Smooth muscle cell of the brain vasculature (primary cell): ENCODE data around the gene ARSD.
"Not testable (repeated sequence)": the region's sequence is repeated elsewhere in the genome, so short reads cannot be mapped to it uniquely, and the experiment has no call there.

Experiments used
- DNase-seq: peaks from one replicate; pipeline ENCODE4 v3.0.0-alpha.2; 2012; ENCODE audit warnings: low read depth, low spot score

ARSD gene

GRCh38 chrX:2892816-2893215, 36.3 kb downstream of the ARSD start:
- DNase-seq = no peak

DNA sequence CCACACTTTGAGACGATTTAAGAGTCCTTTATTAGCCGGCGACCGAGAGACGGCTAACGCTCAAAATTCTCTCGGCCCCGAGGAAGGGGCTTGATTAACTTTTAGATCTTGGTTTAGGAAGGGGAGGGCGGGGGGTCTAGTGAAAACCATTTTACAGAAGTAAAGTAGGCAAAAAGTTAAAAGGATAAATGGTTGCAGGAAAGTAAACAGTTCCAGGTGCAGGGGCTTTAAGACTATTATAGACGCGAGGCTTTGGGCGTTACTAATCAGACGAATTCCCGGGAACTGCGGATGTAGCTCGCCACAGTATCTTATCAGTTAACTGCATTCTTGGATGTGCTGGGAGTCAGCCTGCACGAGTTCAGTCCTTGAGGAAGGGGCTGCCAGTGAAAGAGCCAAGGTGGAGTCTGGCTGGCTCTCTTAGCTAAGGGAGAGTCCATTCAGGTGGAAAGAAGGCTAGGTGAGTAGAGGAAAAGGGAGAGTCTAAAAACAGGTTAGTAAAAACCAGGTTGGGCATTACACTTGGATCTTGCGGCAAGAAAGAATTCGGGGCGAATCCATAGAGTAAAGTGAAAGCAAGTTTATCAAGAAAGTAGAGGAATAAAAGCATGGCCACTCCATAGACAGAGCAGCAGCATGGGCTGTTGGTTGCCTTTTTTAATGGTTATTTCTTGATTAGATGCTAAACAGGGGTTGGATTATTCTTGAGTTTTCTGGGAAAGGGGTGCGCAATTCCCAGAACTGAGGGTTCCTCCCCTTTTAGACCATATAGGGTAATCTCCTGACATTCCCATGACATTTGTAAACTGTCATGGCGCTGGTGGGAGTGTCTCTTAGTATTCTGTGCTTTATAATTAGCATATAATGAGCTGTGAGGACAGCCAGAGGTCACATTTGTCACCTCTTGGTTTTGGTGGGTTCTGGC, 38.3 kb downstream of the ARSD start:
- not testable (repeated sequence) for DNase-seq

DNA sequence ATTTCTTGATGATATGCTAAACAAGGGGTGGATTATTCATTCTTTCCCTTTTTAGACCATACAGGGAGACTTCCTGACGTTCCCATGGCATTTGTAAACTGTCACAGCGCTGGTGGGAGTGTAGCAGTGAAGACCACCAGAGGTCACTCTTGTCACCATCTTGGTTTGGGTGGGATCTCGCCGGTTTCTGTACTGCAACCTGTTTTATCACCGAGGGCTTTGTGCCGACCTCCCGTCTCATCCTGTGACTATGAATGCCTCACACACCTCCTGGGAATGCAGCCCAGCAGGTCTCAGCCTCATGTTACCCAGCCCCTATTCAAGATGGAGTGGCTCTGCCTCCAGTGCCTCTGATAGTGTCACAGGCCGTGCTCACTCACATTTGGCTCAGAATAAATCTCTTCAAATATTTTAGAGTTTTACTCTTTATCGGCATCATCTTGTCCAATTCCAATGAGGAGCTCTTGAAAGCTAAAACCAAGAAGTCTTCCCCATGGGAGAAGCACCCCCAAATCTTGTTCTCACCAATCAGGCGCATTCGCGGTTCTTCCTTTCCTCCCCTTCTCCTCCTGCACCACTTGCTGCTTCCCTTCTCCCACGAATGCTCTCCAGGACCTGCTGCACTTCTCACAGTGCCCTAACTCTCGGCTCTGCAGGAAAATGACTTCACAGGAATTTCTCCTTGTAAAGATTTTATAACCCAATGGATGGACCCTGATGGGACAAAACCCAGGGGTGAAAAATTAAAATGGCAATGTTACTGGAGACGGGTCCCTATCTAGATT, 39.2 kb downstream of the ARSD start:
- not testable (repeated sequence) for DNase-seq

- DNase-seq = no peak
Measured at GRCh38 chrX:2889045-2889605, 40.0 kb downstream of the ARSD start.

GRCh38 chrX:2888309-2888708, 40.8 kb downstream of the ARSD start:
- DNase-seq = no peak

- DNase-seq = no peak
Measured at GRCh38 chrX:2883770-2884169, 45.4 kb downstream of the ARSD start.

DNA sequence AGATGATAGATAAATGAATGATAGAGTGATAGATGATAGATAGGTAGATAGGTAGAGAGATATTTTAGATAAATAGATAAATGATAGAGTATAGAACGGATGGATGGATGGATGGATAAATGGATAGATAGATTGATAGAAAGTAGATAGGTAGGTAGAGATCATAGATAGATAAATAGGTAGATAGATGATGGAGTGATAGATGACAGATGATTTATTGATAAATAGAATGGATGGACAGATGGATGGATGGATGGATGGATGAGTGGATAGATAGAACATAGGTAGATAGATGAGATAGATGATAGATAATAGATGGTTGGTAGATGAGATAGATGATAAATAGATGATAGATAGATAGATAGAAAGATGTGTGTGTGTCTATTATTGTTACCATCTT, 49.5 kb downstream of the ARSD start:
- no peak for DNase-seq

DNA sequence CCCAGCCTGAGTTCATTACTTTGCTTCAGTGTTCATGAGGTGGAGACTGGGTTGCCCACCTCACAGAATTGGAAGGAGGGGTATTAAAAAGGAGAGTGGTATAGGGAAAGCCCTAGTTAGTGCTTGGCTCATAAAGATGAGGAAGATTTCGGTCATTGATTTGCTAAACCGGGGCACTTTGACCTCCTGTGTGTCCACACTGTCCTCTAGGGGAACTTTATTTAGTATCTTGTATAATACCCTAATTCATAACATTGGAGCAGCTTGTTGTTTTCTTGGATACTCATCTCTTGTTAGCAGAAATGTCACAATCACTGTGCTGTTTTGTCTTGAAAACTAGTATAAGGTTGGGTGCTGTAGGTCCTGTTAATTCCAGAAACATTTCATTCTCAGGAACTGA, 50.6 kb downstream of the ARSD start:
- no peak for DNase-seq

DNA sequence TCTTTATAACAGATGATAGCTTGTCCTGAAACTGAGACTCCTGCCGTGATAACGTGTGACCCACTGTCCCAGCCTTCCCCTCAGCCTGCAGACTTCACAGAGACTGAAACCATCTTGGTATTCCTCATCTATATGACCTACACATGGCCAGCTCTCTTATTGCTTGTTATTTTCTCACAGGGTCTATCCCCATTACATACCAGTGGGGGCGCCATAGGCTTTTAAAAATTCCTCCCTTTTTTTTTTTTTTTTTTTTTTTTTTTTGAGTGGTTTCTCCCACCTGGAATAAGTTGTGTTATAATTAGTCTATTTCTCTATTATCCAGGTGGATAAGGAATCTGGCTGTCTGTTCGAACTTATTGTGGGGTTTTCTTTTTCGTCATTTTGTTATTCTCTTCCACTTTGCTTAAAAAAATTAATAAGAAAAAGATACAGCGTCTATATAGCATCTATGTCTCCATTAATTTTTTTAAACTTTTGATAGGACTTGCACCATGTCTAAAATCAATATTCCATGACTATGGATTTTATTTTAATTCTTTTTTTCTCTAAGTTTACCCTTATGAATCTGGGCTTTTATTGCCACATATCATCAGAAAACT, 53.2 kb downstream of the ARSD start:
- DNase-seq = no peak

- no peak for DNase-seq
Measured at GRCh38 chrX:2875136-2875481, 54.0 kb downstream of the ARSD start.

DNA sequence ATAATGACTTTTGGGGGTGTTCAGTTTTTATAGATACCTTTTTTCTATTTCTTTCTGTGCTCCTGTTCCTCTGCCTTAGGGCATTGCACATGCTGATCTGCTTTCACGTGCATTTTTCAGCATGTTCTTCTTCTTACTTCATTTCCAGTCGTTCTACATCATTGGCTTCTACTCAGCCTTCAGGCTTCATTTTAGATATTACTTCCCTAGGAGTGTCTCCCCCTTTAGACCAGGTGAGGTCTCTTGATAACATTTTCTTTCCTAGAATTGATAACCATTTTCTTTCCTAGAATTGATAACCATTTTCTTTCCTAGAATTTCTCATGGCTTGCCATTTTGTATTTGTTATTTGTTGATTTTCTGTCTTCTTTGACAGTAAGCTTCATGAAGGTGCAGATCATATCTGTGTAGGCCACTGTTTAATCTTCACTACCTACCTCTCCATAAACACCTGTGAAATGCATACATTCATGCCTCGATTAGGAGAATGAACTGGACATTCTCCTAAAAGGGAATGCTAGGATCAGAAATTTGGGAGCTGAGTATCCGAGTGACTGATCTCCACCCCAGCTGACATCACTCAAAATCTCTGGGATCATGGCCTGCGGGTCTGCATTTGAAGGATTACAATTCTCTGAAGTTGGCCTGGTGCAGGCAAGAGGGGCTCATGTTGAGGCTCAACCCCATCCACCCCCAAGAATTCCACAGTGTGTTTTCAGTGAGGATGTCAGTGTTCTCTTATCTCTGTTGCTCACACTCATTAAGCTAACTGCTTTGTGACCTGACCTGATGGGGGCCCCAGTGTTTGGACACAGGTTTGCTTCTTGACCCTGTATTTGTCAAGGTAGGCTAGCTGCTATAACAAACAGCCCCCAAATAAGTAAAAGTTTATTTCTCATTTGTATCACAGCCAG, 54.7 kb downstream of the ARSD start:
- no peak for DNase-seq

DNA sequence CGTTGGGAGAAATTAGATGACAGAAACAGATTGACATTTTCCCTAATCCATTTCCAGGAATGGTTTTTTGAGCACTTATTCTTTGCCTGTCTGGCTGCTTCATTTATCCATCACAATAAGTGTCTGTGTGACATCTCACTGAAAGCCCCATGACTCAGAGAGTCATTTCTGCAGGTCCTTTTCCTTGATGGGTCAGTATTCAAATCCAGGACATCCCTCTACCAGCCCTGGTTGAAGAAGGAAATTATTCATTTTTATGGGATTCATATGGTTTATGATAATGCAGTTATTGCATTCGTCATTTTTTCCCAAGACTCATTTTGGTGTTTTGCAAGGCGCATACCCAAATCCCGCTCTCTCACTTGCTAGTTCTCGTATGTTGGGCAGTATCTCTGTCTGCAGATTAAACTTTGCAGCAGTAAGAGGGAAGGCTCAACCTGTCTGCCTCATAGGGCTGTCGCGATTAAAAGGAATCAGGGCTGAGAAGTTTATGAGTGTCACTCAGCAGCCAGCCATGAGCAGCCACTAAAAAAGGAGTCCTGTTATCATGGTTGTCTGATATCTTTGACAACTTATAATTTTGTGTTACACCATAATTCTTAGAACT, 56.4 kb downstream of the ARSD start:
- no peak for DNase-seq

- no peak for DNase-seq
Measured at GRCh38 chrX:2871831-2872230, 57.3 kb downstream of the ARSD start.

- DNase-seq = no peak
Measured at GRCh38 chrX:2870650-2871049, 58.5 kb downstream of the ARSD start.

- DNase-seq = no peak
Measured at GRCh38 chrX:2867206-2867605, 61.9 kb downstream of the ARSD start.

DNA sequence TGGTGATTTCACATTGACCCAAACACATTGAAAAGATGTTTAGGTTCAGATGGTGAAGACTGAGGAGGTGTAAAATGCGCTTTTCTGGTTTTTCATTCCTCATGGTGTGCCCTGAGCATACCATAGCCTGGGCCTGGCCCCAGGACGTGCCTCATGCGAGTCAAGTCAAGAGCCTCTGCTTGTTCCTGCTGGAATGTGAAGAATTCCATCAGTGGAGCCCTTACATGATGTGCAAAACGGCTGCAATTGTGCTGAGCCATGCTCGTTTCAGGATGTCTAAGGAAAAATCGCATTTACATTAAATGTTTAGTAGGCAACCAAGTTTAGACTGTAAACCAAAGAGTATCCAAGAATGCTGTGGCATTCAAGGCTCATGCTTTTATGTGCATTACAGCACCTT, 65.5 kb downstream of the ARSD start:
- no peak for DNase-seq

DNA sequence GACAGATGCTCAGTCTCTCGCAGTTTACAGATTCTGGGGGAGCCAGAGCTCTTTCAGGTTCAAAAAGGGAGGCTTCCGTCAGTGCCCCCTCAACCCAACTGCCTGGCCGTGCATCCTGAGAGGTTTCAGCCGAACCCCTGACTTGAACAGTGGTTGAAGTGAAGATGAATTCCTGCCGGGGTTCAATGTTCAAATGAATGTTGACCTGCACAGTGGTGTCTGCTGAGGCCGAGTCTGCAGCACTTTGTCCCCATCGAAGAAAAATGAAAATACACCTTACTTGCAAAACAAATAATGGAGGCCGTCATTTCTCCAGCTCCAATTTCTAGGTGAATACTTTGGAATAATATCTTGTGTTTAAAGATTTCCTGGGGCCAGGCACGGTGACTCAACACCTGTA, 66.7 kb downstream of the ARSD start:
- DNase-seq = no peak

GRCh38 chrX:2859197-2859797, 69.8 kb downstream of the ARSD start:
- DNase-seq = no peak

DNA sequence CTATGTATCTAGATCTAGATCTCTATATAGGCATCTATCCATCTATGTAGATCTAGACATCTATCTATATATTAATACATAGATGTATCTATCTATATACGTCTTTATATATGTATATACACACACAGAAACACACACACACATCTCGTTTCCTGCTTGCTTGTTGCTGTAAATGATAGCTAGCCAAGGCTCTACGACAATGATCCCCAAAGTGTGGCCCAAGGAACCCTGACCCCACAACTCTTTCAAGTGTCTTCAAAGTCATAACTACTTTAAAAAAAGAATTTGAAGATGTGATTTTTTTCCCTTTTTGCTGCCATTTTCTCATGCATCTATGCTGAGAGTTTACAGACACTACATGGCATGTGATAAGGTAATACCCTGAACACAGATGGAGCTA, 71.6 kb downstream of the ARSD start:
- DNase-seq = no peak

DNA sequence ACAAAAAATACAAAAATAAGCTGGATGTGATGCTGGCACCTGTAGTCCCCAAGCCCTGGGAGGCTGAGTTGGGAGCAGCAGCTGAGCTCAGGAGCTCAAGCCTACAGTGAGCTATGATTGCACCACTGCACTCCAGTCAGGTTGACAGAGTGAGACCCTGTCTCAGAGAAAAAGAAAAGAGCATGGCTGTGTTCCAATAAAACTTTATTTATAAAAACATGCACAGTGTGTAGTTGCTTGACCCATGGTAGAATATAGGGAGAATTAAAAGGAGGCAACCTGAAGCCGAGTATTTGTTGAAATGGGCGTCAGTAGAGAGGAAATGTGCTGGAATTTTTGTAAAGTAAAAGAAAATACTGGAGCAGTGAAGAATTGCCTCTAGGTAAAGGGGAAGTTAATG, 73.4 kb downstream of the ARSD start:
- no peak for DNase-seq
